H1 (cell line): Measurements from ENCODE around the gene PSMD12. TPM values are rescaled to one million over a fixed set of nuclear protein-coding genes. Genes with fewer than 3 reads are reported as not detected.

Experiments
- ATF3 ChIP-seq: IDR thresholded peaks from 2 replicates; pipeline ENCODE4 v1.6.1; 2011; ENCODE audit warnings: low read depth, mild to moderate bottlenecking, low read length; ENCODE audit not compliant: insufficient read depth
- BRCA1 ChIP-seq: IDR thresholded peaks from 2 replicates; pipeline ENCODE4 v1.6.1; 2012; ENCODE audit warnings: low read depth, low read length, improper control_type of control experiment
- CBX5 ChIP-seq: fragments of 300-800, 300-1000 bp; sonication (generic); IDR thresholded peaks from 2 replicates; pipeline ENCODE4 v1.7.1; 2016; ENCODE audit warnings: antibody characterized with exemption, low read length, low read depth
- JUND ChIP-seq: IDR thresholded peaks from 2 replicates; pipeline ENCODE4 v1.6.1; 2011; ENCODE audit warnings: mild to moderate bottlenecking, improper control_type of control experiment, low read length
- NRF1 ChIP-seq: IDR thresholded peaks from 2 replicates; pipeline ENCODE4 v1.6.1; 2011; ENCODE audit warnings: mild to moderate bottlenecking, low read depth, low read length, improper control_type of control experiment
- POLR2AphosphoS5 ChIP-seq: IDR thresholded peaks from 2 replicates; pipeline ENCODE4 v1.6.1; 2011; ENCODE audit warnings: low read depth, low read length
- SIN3A ChIP-seq, 2 experiments: IDR thresholded peaks in 1 of 2; conservative IDR thresholded peaks in 1 of 2; 2 replicates each; pipeline ENCODE4 v1.6.1; 2011 to 2012; ENCODE audit warnings: low read length in 2 of 2, improper control_type of control experiment in 1 of 2, low read depth in 1 of 2, mild to moderate bottlenecking in 1 of 2
- SP1 ChIP-seq: IDR thresholded peaks from 2 replicates; pipeline ENCODE4 v1.6.1; 2011; ENCODE audit warnings: low read depth, low read length
- TAF7 ChIP-seq: optimal IDR thresholded peaks from 2 replicates; pipeline ENCODE3; 2011; ENCODE audit warnings: low read depth, mild to moderate bottlenecking, inconsistent platforms, low read length, moderate library complexity, borderline replicate concordance
- polyA plus RNA-seq, 7 experiments: library from polyadenylated mRNA; depleted of rRNA in 3 of 7; stranded (reverse) in 5 of 7; unstranded in 2 of 7; fragments of >200 nt in 5 of 7; fragments of 200-250 nt in 2 of 7; gene quantifications; 1 replicate in 5 of 7; 2 replicates in 1 of 7; 4 replicates in 1 of 7; pipeline versions ENCODE4 v1.2.1 to v1.2.3, GENCODE V29; 2011 to 2013; ENCODE audit warnings: missing spikeins in 2 of 7, mixed read lengths in 2 of 7
- total RNA-seq: library from RNA; stranded (reverse); fragmentation: NEBNext Ultra II Directional; extraction: Animal tissue kit (Norgen Biotek cat#: 25700); gene quantifications from 2 replicates; pipeline ENCODE4 v1.2.1, GENCODE V29; 2021

Gene PSMD12
- total and polyA plus RNA-seq, 2 of the 8 experiments (the other 6 are each of a cell fraction or from before 2014, with no cell fraction given), result 14.0 to 82.4 TPM

GRCh38 chr17:67297454-67297960 is 68.9 kb downstream of the PSMD12 start (continued):
- TF ChIP-seq SIN3A (conservative IDR thresholded peaks at IDR 0.05 in 1 of 2, IDR thresholded peaks at IDR 0.05 in 1 of 2; ENCODE audit: low read depth in 1 of 2, low read length in 2 of 2) (no peak), BRCA1 (no peak), CBX5 (no peak), POLR2AphosphoS5 (no peak), TAF7 (no peak), NRF1 (no peak), ATF3 (no peak), SP1 (no peak), JUND (no peak)
